HAP-1 (cell line): ENCODE results near the gene PANK4.

Source experiments
- DNase-seq, 2 experiments: peaks; one replicate each; pipeline ENCODE4 v3.0.0-alpha.2; 2016 to 2020; ENCODE audit warnings: low spot score in 2 of 2
- H3K27me3 ChIP-seq: fragments of 250-450 bp; sonication (Bioruptor Pico); 2 replicates; pipeline ENCODE4 v1.5.1; 2020; ENCODE audit warnings: low read depth, mild to moderate bottlenecking, moderate library complexity
- H3K36me3 ChIP-seq: fragments of 250-450 bp; sonication (Bioruptor Pico); replicated peaks from 2 replicates; pipeline ENCODE4 v1.5.1; 2020; ENCODE audit warnings: mild to moderate bottlenecking
- H3K4me1 ChIP-seq: fragments of 250-450 bp; sonication (Bioruptor Pico); 2 replicates; pipeline ENCODE4 v1.5.1; 2020; ENCODE audit warnings: mild to moderate bottlenecking
- H3K4me3 ChIP-seq: fragments of 250-450 bp; sonication (Bioruptor Pico); 2 replicates; pipeline ENCODE4 v1.5.1; 2020; ENCODE audit warnings: mild to moderate bottlenecking, moderate library complexity
- H3K9me3 ChIP-seq: fragments of 250-450 bp; sonication (Bioruptor Pico); 2 replicates; pipeline ENCODE4 v1.5.1; 2020; ENCODE audit warnings: mild to moderate bottlenecking, moderate library complexity
- in situ Hi-C: fragments of 300-500 bp; cut with MboI; formaldehyde crosslinking; loops from 3 replicates; pipeline ENCODE4 v1.14.3; 2020; ENCODE audit warnings: low sequenced_read_pairs, inconsistent platforms, mixed read lengths

Gene PANK4

DNA sequence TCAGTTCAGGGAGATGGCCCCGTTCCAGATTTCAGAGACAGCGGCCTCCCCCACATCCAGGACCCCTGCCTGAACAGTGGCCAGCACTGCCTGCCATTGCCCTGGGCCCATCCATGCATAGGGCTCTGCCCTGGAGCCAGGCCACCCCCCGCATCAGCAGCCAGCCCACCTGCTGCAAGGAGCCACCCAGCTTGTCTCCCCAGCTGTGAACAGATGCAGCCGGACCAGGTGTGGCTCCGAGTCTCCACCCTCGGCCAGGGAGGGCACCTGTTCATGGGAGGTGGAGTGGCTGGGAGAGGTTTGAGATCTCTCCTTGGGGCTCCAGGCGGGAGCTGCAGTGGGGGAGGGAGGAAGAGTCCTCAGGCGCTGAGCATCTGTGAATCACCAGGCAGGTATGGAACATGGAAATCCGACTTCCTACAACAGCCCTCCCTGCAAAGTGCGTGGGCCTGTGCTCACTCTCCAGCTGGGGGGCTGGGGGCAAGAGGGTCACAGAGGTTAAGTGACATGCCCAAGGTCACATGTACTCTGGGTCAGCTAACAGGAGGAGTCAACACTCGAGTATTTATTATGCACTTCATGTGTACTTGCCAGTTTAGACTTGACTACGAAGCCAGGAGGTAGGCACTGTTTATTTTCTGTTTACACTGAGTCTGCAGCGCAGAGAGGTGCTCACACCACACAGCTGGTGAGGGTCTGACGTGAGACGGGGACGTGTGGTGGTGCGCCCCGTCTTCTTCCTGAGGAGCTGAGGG, 8.5 kb upstream of the PANK4 start:
- Histone ChIP-seq H3K9me3 (no peaks in the 10 kb centered on the region), H3K4me3 (no peak overlapping the region), H3K4me1 (no peaks in the 10 kb centered on the region; the same call in 1 of the 2 replicates), H3K36me3 (no peaks in the 10 kb centered on the region), H3K27me3 (peaks cover 10% of the 10 kb centered on the region)
- in situ Hi-C loops: no loop called here
- DNase-seq: no peak

- no peaks in the 10 kb centered on the region for H3K36me3 ChIP-seq
- no peaks in the 10 kb centered on the region for H3K9me3 ChIP-seq
- H3K4me1 ChIP-seq: no peaks in the 10 kb centered on the region; the same call in 1 of the 2 replicates
- no peak for DNase-seq
- peaks cover 11% of the 10 kb centered on the region for H3K27me3 ChIP-seq
- in situ Hi-C loops: no loop called here
- no peak overlapping the region for H3K4me3 ChIP-seq
Observed at GRCh38 chr1:2534315-2534686, 7.9 kb upstream of the PANK4 start.

- Histone ChIP-seq H3K4me3 (no peak overlapping the region), H3K36me3 (no peaks in the 10 kb centered on the region), H3K27me3 (peaks cover 15% of the 10 kb centered on the region), H3K9me3 (no peaks in the 10 kb centered on the region), H3K4me1 (no peaks in the 10 kb centered on the region; the same call in 1 of the 2 replicates)
- no peak for DNase-seq
- in situ Hi-C loops: no loop called here
Observed at GRCh38 chr1:2533365-2533764, 7.0 kb upstream of the PANK4 start.

GRCh38 chr1:2532485-2533160, 6.2 kb upstream of the PANK4 start:
- Histone ChIP-seq H3K4me1 (no peaks in the 10 kb centered on the region; the same call in 1 of the 2 replicates), H3K36me3 (no peaks in the 10 kb centered on the region), H3K27me3 (peaks cover 15% of the 10 kb centered on the region), H3K4me3 (no peak overlapping the region), H3K9me3 (no peaks in the 10 kb centered on the region)
- in situ Hi-C loops: no loop called here
- DNase-seq: no peak

DNA sequence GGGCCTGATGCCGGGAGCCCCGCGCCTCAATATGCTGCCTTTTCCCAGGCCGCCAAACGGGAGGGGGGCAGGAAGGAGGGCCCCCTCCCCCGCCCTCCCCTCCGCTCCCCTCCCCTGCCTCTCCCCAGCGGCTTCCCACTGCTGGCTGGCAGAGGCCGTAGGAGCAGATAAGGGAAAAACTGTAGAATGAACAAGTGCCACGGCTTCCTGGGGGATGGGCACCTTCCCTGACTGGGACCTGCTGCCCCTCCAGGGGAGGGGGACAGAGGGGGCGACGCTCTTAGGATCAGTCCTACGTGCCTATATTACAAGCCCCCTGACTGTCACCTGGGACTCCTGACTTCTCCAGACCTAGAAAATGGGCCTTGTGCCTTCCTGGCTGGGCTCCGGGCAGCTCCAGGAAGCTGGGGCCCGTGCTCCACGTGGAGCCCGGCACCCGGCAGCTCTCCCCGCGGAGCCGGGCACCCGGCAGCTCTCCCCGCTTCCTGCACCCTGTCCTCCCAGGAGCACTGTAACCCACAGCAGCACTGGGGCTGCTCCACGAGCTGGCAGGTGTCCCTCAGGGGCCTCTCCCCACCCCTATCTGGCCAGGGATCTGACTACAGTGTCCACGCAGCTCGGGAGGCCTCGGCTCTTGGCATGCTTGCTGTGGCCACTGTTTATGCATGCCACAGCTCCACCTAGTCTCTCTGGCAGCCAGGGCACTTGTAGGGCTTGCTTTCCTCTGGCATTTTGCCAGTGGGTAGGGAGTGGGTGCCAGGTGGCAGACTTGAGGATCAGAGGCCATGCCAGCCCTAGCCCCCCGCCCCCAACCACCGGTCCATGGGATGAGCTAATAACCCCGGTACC, 4.3 kb upstream of the PANK4 start:
- Histone ChIP-seq H3K27me3 (peaks cover 15% of the 10 kb centered on the region), H3K4me1 (peaks cover 4% of the 10 kb centered on the region; the same call in 1 of the 2 replicates), H3K9me3 (no peaks in the 10 kb centered on the region), H3K36me3 (peaks cover 2% of the 10 kb centered on the region; the same call in 1 of the 2 replicates), H3K4me3 (no peak overlapping the region)
- in situ Hi-C loops: no loop called here
- DNase-seq: no peak

GRCh38 chr1:2529784-2530512, 3.6 kb upstream of the PANK4 start, which contains the start of gene HES5:
Gene HES5, minus strand, starts transcription at chr1:2530263. Its CDS starts 99 bp downstream, at chr1:2530164.
- Histone ChIP-seq H3K4me3 (no peak within 1 kb of the TSS), H3K9me3 (no peaks in the 10 kb centered on the region), H3K27me3 (peaks cover 15% of the 10 kb centered on the region), H3K4me1 (peaks cover 6% of the 10 kb centered on the region), H3K36me3 (peaks cover 5% of the 10 kb centered on the region; the same call in 1 of the 2 replicates)
- in situ Hi-C loops: no loop called here
- DNase-seq: peak; percentile 45 to 69

DNA sequence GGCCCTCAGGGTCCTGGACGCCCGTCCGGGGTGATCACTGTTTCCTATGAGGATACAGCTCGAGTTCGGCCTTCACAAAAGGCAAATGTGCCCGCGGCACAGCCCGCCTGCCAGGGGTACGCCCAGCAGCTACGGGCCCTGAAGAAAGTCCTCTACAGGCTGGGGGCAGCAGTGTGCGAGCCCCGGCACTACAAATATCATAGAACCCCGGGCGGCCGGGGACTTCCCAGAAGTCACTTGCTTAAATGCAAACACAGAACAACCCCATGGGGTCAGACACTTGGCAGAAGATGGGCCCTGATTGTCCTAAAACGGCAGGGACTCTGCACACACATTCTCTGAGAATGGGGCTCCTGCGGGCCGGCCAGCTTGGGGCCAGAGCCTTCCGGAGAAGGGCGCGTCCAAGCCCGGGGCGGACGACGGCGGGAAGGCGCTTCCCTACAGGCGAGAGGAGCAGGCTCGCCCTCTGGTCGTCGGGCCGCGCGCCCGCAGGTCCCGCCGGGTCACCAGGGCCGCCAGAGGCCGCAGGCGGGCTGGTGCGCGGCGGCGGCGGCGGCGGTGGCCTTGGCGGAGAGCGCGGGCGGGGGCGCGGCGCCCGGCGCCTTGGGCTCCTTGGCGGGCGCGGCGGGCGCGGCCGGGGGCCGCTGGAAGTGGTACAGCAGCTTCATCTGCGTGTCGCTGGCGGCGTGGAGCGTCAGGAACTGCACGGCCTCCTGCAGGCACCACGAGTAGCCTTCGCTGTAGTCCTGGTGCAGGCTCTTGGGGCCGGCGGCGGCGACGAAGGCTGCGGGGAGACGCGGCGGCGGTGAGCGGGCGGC, 2.8 kb upstream of the PANK4 start:
- in situ Hi-C loops: no loop called here
- Histone ChIP-seq H3K9me3 (no peaks in the 10 kb centered on the region), H3K4me1 (peaks cover 11% of the 10 kb centered on the region), H3K36me3 (peaks cover 5% of the 10 kb centered on the region; the same call in 1 of the 2 replicates), H3K27me3 (peaks cover 15% of the 10 kb centered on the region), H3K4me3 (no peak overlapping the region)
- DNase-seq: no peak

DNA sequence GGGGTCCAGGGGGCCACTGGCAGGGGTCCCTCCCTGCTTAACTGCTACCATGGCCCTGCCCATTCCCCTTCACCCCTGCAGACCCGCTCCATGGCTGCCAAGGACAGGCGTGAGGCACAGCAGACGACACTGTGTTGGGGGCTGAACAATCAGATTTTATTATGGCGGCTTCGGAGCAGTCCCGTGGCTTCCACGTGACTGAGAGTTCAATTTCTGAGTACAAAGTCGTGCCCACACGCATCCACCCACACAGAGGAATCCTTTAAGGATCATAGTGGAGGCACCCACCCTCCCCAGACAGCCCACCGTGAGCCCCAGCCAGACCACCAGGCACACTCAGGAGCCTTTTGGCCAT, 2.2 kb upstream of the PANK4 start:
- peaks cover 5% of the 10 kb centered on the region; the same call in 1 of the 2 replicates for H3K36me3 ChIP-seq
- peaks cover 15% of the 10 kb centered on the region for H3K27me3 ChIP-seq
- H3K9me3 ChIP-seq: no peaks in the 10 kb centered on the region
- H3K4me1 ChIP-seq: peaks cover 11% of the 10 kb centered on the region
- in situ Hi-C loops: no loop called here
- DNase-seq: no peak
- H3K4me3 ChIP-seq: no peak overlapping the region

DNA sequence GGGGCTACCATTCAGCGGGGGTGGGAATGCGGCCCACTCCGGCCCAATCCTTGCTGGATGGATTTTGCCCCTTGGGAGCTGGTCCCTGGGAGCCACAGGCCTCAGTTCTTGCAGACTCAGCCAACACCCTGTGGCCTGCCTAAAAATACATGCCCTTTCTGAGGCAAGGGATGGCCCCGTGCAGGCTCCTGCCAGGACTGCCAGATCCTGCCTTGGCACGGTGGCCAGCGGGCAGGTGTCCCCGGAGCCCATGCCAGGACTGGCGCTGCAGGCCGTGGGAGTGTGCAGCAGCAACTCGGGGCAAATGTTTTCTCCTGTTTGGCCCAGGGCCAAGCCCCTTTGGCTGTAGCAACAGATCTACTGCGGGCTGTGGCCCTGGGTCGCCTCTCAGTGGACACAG, 1.6 kb upstream of the PANK4 start:
- DNase-seq: no peak
- in situ Hi-C loops: no loop called here

GRCh38 chr1:2527556-2527860, 1.1 kb upstream of the PANK4 start:
- in situ Hi-C loops: no loop called here
- peaks cover 15% of the 10 kb centered on the region for H3K27me3 ChIP-seq

More for the DNA sequence above, 1.6 kb upstream of the PANK4 start:
- H3K9me3 ChIP-seq: no peaks in the 10 kb centered on the region
- H3K4me1 ChIP-seq: peaks cover 11% of the 10 kb centered on the region
- peaks cover 15% of the 10 kb centered on the region for H3K27me3 ChIP-seq
- peaks cover 5% of the 10 kb centered on the region; the same call in 1 of the 2 replicates for H3K36me3 ChIP-seq
- H3K4me3 ChIP-seq: no peak overlapping the region

GRCh38 chr1:2526824-2527555, 594 bp upstream of the PANK4 start:
- DNase-seq: no peak
- H3K36me3 ChIP-seq: peaks cover 5% of the 10 kb centered on the region; the same call in 1 of the 2 replicates
- H3K4me3 ChIP-seq: peak overlapping the region; percentile 99
- in situ Hi-C loops: no loop called here
- H3K27me3 ChIP-seq: peaks cover 15% of the 10 kb centered on the region
- H3K4me1 ChIP-seq: peaks cover 11% of the 10 kb centered on the region
- no peaks in the 10 kb centered on the region for H3K9me3 ChIP-seq

More at GRCh38 chr1:2527556-2527860, 1.1 kb upstream of the PANK4 start:
- peaks cover 11% of the 10 kb centered on the region for H3K4me1 ChIP-seq
- no peak overlapping the region for H3K4me3 ChIP-seq
- no peaks in the 10 kb centered on the region for H3K9me3 ChIP-seq
- peaks cover 5% of the 10 kb centered on the region; the same call in 1 of the 2 replicates for H3K36me3 ChIP-seq
- no peak for DNase-seq

- peaks cover 11% of the 10 kb centered on the region for H3K4me1 ChIP-seq
- no peaks in the 10 kb centered on the region for H3K9me3 ChIP-seq
- in situ Hi-C loops: no loop called here
- H3K4me3 ChIP-seq: peak overlapping the region; percentile 99
- no peak for DNase-seq
- peaks cover 11% of the 10 kb centered on the region for H3K27me3 ChIP-seq
- H3K36me3 ChIP-seq: peaks cover 14% of the 10 kb centered on the region
Observed at GRCh38 chr1:2525572-2525919, 850 bp downstream of the PANK4 start.
